ENCODE measurements around the gene CNTNAP2. TPM values are rescaled to one million over a fixed set of nuclear protein-coding genes. Genes with fewer than 3 reads are reported as not detected.
"Not testable (repeated sequence)": the region's sequence is repeated elsewhere in the genome, so short reads cannot be mapped to it uniquely, and the experiment has no call there.

CNTNAP2 gene
- total RNA-seq, 1 experiment from 2014 or later, result 64.5 TPM

- no CpG with 5 or more reads among the region's 1 CpG for WGBS (ENCODE audit: extremely low coverage, insufficient read length, low lambda C conversion rate)
Observed at GRCh38 chr7:148060724-148061123, 1944.1 kb downstream of the CNTNAP2 start.

GRCh38 chr7:148078111-148078510 lies 1961.5 kb downstream of the CNTNAP2 start:
- not testable (repeated sequence) for H2BK12ac ChIP-seq (ENCODE audit: insufficient read length, low read depth, low read length); H3K4me3 Mint-ChIP-seq; H3K23ac ChIP-seq (ENCODE audit: insufficient read length, low read depth, low read length); H4K20me1 ChIP-seq (ENCODE audit: control insufficient read depth, insufficient read depth, insufficient read length); H3K9me3 ChIP-seq (ENCODE audit: control insufficient read depth, low read depth, low read length); H4K8ac ChIP-seq (replicated peaks; ENCODE audit: insufficient read length, low read depth, low read length); H2BK20ac ChIP-seq (ENCODE audit: low read depth, low read length, poor library complexity, severe bottlenecking); H2BK15ac ChIP-seq (ENCODE audit: low read depth, low read length); H3T11ph ChIP-seq (ENCODE audit: low read length); H3K27me3 Mint-ChIP-seq (ENCODE audit: low read depth); H3K4ac ChIP-seq (ENCODE audit: low read depth, low read length); H3K79me2 ChIP-seq (ENCODE audit: insufficient read depth, low read length); H2AFZ ChIP-seq (ENCODE audit: low read length); H3K27ac Mint-ChIP-seq; H2BK120ac ChIP-seq (ENCODE audit: low read depth, low read length, poor library complexity, severe bottlenecking); H3K14ac ChIP-seq (ENCODE audit: insufficient read depth, low read length); H3K9ac ChIP-seq (ENCODE audit: extremely low read depth, insufficient read length, low read length); H3K18ac ChIP-seq (ENCODE audit: insufficient read length, low read depth, low read length); H3K27me3 ChIP-seq (ENCODE audit: insufficient read depth, low read length); H4K91ac ChIP-seq (ENCODE audit: insufficient read length, low read depth, low read length); H3K79me1 ChIP-seq (ENCODE audit: insufficient read depth, low read depth, low read length, poor library complexity, severe bottlenecking); H3K27ac ChIP-seq (ENCODE audit: insufficient read length, low read depth, low read length); DNase-seq; H3K56ac ChIP-seq (ENCODE audit: insufficient read length, low read depth, low read length); H3K4me1 Mint-ChIP-seq; H3K4me2 ChIP-seq (ENCODE audit: insufficient read depth, insufficient read length, low read length); H3K23me2 ChIP-seq (ENCODE audit: insufficient read length, low read depth, low read length, poor library complexity, severe bottlenecking); H2AK5ac ChIP-seq (ENCODE audit: insufficient read length, low read length); H2BK5ac ChIP-seq (ENCODE audit: insufficient read length, low read length); H3K4me1 ChIP-seq (ENCODE audit: insufficient read depth, low read length); H4K5ac ChIP-seq (ENCODE audit: insufficient read length, low read depth, low read length)
- Mint-ChIP-seq H3K9me3 (peaks cover 6 to 15% of the 10 kb centered on the region in 2 experiments; a peak in 4 of 5 replicates), H3K36me3 (ENCODE audit: insufficient read depth in 1 of 3, low read depth in 3 of 3) (peaks cover 2 to 10% (median 7%) of the 10 kb centered on the region in 3 experiments; a peak in 5 of 7 replicates)
- WGBS (ENCODE audit: extremely low coverage, insufficient read length, low lambda C conversion rate), result no CpG with 5 or more reads among the region's 4 CpGs

More at GRCh38 chr7:148060724-148061123, 1944.1 kb downstream of the CNTNAP2 start:
- H3K4me3 Mint-ChIP-seq, result no peak overlapping the region
- Histone ChIP-seq H3K23ac (ENCODE audit: insufficient read length, low read depth, low read length) (no peak overlapping the region), H3K4ac (ENCODE audit: low read depth, low read length) (no peak overlapping the region), H3K9ac (ENCODE audit: extremely low read depth, insufficient read length, low read length) (no peak overlapping the region), H2BK20ac (ENCODE audit: low read depth, low read length, poor library complexity, severe bottlenecking) (no peak overlapping the region), H3K56ac (ENCODE audit: insufficient read length, low read depth, low read length) (no peak overlapping the region), H2BK120ac (ENCODE audit: low read depth, low read length, poor library complexity, severe bottlenecking) (no peak overlapping the region), H4K20me1 (ENCODE audit: control insufficient read depth, insufficient read depth, insufficient read length) (no peaks in the 10 kb centered on the region), H3K23me2 (ENCODE audit: insufficient read length, low read depth, low read length, poor library complexity, severe bottlenecking) (no peaks in the 10 kb centered on the region), H4K8ac (replicated peaks; ENCODE audit: insufficient read length, low read depth, low read length) (no peak overlapping the region), H2AFZ (ENCODE audit: low read length) (no peak overlapping the region), H3K18ac (ENCODE audit: insufficient read length, low read depth, low read length) (no peak overlapping the region), H3K14ac (ENCODE audit: insufficient read depth, low read length) (no peak overlapping the region), H3K9me3 (ENCODE audit: control insufficient read depth, low read depth, low read length) (no peaks in the 10 kb centered on the region), H3K79me2 (ENCODE audit: insufficient read depth, low read length) (no peaks in the 10 kb centered on the region), H3K27ac (ENCODE audit: insufficient read length, low read depth, low read length) (no peak overlapping the region), H3K27me3 (ENCODE audit: insufficient read depth, low read length) (no peaks in the 10 kb centered on the region; the same call in 1 of the 2 replicates), H3T11ph (ENCODE audit: low read length) (no peak overlapping the region), H2BK5ac (ENCODE audit: insufficient read length, low read length) (no peak overlapping the region), H3K4me2 (ENCODE audit: insufficient read depth, insufficient read length, low read length) (no peak overlapping the region), H4K5ac (ENCODE audit: insufficient read length, low read depth, low read length) (no peak overlapping the region), H4K91ac (ENCODE audit: insufficient read length, low read depth, low read length) (no peak overlapping the region), H3K79me1 (ENCODE audit: insufficient read depth, low read depth, low read length, poor library complexity, severe bottlenecking) (no peaks in the 10 kb centered on the region), H3K4me1 (ENCODE audit: insufficient read depth, low read length) (peaks cover 6% of the 10 kb centered on the region; the same call in 1 of the 2 replicates), H2BK15ac (ENCODE audit: low read depth, low read length) (no peak overlapping the region), H2AK5ac (ENCODE audit: insufficient read length, low read length) (no peak overlapping the region), H2BK12ac (ENCODE audit: insufficient read length, low read depth, low read length) (no peak overlapping the region)
- no peak for DNase-seq
- no peaks in the 10 kb centered on the region for H3K27me3 Mint-ChIP-seq (ENCODE audit: low read depth)
- peaks cover 6 to 9% of the 10 kb centered on the region in 2 experiments for H3K4me1 Mint-ChIP-seq
- no peaks in the 10 kb centered on the region for H3K36me3 Mint-ChIP-seq (ENCODE audit: insufficient read depth in 1 of 3, low read depth in 3 of 3)
- H3K9me3 Mint-ChIP-seq, result peaks cover 0 to 3% of the 10 kb centered on the region in 2 experiments; a peak in 1 of 5 replicates
- H3K27ac Mint-ChIP-seq, result no peak overlapping the region
- TF ChIP-seq CTCF (conservative IDR thresholded peaks at IDR 0.05), result no peak
